Measurements from ENCODE around the gene CCDC157.

DNA sequence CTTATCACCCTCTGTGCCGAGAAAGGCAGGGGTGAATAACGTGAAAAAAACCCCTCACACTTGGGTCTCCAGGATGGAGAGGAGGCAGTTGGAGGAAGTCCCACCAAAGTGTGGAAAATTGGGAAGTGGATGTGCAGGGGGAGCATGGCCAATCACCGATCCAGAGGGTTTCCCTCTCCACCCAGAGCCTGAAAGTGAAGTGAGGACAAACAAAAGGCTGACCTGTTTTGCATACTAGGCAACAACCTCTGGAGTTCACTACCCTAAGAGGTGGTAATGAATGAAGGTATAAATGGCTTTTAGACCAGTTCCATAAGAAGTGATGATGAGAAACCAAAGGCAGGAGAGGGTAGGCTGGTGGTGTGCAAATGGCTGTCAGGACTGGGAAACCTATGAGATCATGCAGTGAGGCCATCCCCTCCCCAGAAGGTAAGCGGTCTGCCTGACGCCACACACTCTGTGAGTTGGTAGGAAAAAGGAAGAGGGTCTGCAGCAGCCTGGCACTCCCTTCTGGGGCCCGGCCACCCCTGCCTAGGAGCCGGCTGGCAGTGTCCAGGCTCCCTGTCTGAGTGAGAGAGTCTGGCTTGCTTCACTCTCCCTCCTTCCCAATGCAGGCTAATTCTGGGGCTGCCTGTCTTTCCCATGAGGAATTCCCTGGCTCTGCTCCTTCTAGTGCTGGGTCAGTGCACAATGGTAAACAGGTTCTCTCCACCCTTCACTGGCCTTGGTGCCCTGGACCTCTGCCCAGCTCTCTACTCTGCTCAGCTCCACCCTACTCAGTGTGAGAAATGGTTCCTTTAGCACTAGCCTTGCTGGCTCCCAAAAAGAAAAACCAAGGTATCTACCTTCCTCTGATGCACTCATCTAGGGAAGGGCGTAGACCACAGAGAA, 45.7 kb upstream of the CCDC157 start:
- no peak for TF ChIP-seq SIN3A (IDR thresholded peaks at IDR 0.05; ENCODE audit: borderline replicate concordance, insufficient read depth, low read length)
- TF ChIP-seq, protein P1, sequence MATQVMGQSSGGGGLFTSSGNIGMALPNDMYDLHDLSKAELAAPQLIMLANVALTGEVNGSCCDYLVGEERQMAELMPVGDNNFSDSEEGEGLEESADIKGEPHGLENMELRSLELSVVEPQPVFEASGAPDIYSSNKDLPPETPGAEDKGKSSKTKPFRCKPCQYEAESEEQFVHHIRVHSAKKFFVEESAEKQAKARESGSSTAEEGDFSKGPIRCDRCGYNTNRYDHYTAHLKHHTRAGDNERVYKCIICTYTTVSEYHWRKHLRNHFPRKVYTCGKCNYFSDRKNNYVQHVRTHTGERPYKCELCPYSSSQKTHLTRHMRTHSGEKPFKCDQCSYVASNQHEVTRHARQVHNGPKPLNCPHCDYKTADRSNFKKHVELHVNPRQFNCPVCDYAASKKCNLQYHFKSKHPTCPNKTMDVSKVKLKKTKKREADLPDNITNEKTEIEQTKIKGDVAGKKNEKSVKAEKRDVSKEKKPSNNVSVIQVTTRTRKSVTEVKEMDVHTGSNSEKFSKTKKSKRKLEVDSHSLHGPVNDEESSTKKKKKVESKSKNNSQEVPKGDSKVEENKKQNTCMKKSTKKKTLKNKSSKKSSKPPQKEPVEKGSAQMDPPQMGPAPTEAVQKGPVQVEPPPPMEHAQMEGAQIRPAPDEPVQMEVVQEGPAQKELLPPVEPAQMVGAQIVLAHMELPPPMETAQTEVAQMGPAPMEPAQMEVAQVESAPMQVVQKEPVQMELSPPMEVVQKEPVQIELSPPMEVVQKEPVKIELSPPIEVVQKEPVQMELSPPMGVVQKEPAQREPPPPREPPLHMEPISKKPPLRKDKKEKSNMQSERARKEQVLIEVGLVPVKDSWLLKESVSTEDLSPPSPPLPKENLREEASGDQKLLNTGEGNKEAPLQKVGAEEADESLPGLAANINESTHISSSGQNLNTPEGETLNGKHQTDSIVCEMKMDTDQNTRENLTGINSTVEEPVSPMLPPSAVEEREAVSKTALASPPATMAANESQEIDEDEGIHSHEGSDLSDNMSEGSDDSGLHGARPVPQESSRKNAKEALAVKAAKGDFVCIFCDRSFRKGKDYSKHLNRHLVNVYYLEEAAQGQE (IDR thresholded peaks at IDR 0.05; ENCODE audit: insufficient read depth in 1 of 2, low read depth in 2 of 2, low read length in 2 of 2): no peak

Measured in PFSK-1 (cell line).